ENCODE measurements around the gene NR6A1.

The NR6A1 gene

GRCh38 chr9:124795881-124796431 lies 24.8 kb upstream of the NR6A1 start:
- no peak for DNase-seq

GRCh38 chr9:124794902-124795491 lies 23.9 kb upstream of the NR6A1 start:
- DNase-seq: no peak

GRCh38 chr9:124793015-124793541 lies 22.0 kb upstream of the NR6A1 start:
- DNase-seq: no peak

- no peak for DNase-seq
Measured at GRCh38 chr9:124792257-124793014, 21.3 kb upstream of the NR6A1 start.

- DNase-seq: no peak
Measured at GRCh38 chr9:124790801-124791505, 19.8 kb upstream of the NR6A1 start.

- no peak for DNase-seq
Measured at GRCh38 chr9:124790301-124790700, 19.2 kb upstream of the NR6A1 start.

GRCh38 chr9:124789531-124789930 lies 18.4 kb upstream of the NR6A1 start:
- no peak for DNase-seq

- no peak for DNase-seq
Measured at GRCh38 chr9:124788542-124789217, 17.6 kb upstream of the NR6A1 start.

GRCh38 chr9:124786881-124787573 lies 15.9 kb upstream of the NR6A1 start:
- DNase-seq: no peak

GRCh38 chr9:124784509-124784908 lies 13.4 kb upstream of the NR6A1 start:
- DNase-seq: no peak

- no peak for DNase-seq
Measured at GRCh38 chr9:124783830-124784229, 12.7 kb upstream of the NR6A1 start.

GRCh38 chr9:124782661-124783574 lies 11.8 kb upstream of the NR6A1 start:
- DNase-seq: no peak

- DNase-seq: no peak
Measured at GRCh38 chr9:124781967-124782660, 11.0 kb upstream of the NR6A1 start.

- no peak for DNase-seq
Measured at GRCh38 chr9:124780757-124781151, 9.6 kb upstream of the NR6A1 start.

GRCh38 chr9:124780060-124780756 lies 9.1 kb upstream of the NR6A1 start:
- DNase-seq: no peak

- no peak for DNase-seq
Measured at GRCh38 chr9:124779368-124780059, 8.4 kb upstream of the NR6A1 start.

GRCh38 chr9:124778575-124779367 lies 7.7 kb upstream of the NR6A1 start:
- no peak for DNase-seq

GRCh38 chr9:124776954-124777648 lies 6.0 kb upstream of the NR6A1 start, which contains the start of gene OLFML2A:
TSS of gene OLFML2A (plus strand) at chr9:124777133. CDS start at chr9:124777271, 138 bp downstream.
- DNase-seq: no peak

Measured in NCI-H1105 (cell line).